GM04503 (cell line): Measurements from ENCODE around the gene ERAS.

ENCODE experiments used
- DNase-seq: peaks from one replicate; pipeline ENCODE4 v3.0.0-alpha.2; 2012; ENCODE audit warnings: low read depth

ERAS gene, protein sequence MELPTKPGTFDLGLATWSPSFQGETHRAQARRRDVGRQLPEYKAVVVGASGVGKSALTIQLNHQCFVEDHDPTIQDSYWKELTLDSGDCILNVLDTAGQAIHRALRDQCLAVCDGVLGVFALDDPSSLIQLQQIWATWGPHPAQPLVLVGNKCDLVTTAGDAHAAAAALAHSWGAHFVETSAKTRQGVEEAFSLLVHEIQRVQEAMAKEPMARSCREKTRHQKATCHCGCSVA

GRCh38 chrX:48826135-48826875, at the start of gene ERAS:
Gene ERAS, plus strand, starts transcription at chrX:48826513. Its CDS starts 2,611 bp downstream, at chrX:48829124.
- no peak for DNase-seq

DNA sequence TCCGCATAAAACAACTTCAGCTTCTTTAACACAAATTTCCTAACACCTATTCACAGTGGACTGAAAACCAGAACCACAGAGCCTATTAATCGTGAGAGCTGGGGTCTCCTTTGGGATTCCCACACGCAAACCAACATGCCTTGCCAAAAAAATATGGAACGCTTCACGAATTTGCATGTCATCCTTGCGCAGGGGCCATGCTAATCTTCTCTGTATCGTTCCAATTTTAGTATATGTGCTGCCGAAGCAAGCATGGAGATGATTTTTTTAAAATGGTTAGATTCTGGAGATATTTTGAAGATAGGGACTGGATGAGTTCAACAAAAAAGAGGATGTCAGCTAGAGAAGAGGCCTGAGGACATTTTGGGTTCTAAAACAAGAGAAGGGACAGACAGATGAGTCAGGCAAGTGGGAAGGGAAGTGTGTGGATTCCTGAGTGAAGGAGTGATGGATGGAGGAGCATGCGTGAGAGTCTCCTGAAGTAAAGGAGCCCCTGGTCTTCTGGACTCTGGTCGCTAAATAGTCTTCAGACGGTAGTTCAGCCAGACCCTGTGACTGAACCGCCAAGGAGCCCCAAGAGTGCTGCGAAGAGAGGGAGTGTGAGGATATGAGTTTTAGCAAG, 49.4 kb upstream of the ERAS start:
- no peak for DNase-seq

DNA sequence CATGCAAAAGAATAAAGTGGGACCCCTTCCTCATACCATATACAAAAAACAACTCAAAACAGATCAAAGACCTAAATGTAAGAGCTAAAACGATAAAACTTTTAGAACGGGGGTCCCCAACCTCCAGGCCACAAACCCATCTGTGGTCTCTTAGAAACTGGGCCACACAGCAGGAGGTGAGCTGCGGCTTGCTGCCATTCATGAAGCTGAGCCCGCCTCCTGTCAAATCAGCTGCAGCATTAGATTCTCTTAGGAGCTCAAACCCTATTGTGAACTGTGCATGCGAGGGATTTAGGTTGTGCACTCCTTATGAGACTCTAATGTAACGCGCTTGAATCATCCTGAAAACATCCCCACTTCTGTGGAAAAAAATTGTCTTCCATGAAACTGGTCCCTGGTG, 46.9 kb upstream of the ERAS start:
- DNase-seq = no peak

GRCh38 chrX:48781705-48782104, 44.6 kb upstream of the ERAS start:
- no peak for DNase-seq

- no peak for DNase-seq
These were observed 44.1 kb upstream of the ERAS start for GRCh38 chrX:48782216-48782615.

DNA sequence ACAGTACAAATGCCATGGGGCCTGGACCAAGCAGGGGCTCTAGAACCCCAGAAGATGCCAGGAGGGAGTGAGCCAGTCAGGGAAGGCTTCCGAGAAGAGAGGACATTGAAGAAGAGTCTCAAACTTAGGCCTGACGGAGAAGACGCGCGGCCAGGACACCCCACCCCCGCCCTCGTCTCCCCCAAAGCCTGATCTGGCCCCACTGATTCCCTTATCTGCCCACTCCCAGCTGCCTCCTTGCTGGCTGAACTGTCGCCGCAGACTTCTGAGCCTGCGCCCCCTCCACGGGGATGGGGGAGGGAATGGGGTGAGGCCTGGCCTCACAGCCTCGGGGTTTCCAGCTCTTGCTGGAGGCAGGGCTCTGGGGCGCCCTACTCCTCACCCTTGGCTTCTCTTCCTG, 43.5 kb upstream of the ERAS start:
- no peak for DNase-seq

GRCh38 chrX:48784726-48785125, 41.6 kb upstream of the ERAS start:
- DNase-seq = no peak

GRCh38 chrX:48785186-48785539, 41.1 kb upstream of the ERAS start:
- DNase-seq = no peak

DNA sequence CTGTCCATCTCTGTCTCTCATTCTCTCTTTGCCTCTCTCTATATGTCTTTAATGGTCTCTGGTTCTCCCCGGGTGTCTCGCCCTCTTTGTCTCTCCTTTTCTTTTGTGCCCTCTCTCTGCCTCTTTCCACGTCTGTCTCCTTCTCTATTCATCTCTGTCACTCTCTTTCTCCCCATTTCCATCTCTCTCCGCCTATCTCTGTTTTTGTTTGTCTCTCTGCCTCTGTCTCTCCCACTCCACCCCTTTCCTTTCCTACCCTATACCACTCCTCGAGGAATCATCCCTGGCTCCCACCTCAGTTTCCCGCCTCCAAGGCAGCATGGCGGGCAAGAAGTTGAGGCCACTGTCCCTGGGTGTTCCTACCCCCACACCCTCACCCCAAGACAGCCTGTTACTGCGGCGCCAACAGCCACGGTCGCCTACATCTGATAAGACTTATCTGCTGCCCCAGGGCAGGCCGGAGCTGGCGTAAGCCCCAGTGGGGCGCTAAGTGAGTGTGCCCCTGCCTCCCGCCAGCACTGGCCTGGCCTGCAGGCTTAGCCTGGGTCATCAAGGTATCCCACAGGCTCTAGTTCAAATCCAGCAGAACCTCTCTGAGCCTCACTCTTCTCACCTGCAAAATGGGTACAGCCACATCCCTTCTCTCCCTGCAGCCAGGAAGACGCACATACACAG, 40.6 kb upstream of the ERAS start:
- DNase-seq = no peak

DNA sequence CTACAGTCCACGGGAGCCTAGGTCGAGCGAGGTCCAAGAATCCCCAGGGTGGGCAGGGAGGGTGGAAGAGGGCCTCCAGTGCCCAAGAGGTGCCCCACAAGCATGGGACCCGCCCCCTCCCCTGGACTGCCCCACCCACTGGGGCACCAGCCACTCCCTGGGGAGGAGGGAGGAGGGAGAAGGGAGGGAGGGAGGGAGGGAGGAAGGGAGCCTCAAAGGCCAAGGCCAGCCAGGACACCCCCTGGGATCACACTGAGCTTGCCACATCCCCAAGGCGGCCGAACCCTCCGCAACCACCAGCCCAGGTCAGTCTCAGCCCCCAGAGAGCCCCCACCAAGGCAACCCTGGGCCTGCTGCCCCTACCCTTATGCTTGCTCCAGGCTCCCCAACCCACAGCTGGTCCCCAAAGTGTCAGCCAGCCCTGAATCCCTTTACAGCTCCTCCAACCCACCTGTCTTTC, 39.9 kb upstream of the ERAS start, which contains the start of gene GATA1:
Gene GATA1, plus strand, starts transcription at position 250 of the 460 bp plus-strand sequence. CDS start 4,520 bp downstream, outside the sequence.
- no peak for DNase-seq

DNA sequence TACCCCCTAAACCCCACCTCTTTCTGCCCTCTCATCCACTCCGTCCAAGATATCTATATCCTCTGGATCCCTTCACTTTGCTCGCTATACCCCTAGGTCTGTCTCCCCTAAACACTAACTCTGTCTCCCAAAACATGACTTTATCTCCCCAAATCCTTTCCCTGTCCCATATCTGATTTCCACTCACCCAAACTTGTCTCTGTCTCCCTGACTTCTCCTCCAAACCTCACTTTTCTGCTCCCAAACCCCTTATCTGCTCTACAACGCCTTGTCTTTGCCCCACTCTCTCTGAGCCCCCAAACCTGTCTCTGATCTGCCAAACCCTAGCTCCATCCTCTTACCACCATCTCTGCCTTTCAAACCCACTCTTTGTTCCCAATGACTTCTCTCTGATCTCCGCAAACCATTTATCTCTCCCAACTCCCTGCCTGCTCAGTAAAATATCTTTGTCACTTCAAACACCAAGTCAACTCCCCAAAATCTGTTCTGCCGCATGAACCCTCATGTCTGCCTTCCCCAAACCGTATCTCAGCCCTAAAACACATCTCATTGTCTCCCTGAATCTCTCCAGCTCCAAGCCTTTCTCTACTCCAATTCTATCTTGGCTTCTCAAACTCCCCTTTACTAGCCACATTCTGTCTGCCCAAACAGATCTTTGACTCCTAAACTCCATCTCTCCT, 39.3 kb upstream of the ERAS start:
- DNase-seq = no peak

- no peak for DNase-seq
These were observed 38.5 kb upstream of the ERAS start for GRCh38 chrX:48787505-48788443.

DNA sequence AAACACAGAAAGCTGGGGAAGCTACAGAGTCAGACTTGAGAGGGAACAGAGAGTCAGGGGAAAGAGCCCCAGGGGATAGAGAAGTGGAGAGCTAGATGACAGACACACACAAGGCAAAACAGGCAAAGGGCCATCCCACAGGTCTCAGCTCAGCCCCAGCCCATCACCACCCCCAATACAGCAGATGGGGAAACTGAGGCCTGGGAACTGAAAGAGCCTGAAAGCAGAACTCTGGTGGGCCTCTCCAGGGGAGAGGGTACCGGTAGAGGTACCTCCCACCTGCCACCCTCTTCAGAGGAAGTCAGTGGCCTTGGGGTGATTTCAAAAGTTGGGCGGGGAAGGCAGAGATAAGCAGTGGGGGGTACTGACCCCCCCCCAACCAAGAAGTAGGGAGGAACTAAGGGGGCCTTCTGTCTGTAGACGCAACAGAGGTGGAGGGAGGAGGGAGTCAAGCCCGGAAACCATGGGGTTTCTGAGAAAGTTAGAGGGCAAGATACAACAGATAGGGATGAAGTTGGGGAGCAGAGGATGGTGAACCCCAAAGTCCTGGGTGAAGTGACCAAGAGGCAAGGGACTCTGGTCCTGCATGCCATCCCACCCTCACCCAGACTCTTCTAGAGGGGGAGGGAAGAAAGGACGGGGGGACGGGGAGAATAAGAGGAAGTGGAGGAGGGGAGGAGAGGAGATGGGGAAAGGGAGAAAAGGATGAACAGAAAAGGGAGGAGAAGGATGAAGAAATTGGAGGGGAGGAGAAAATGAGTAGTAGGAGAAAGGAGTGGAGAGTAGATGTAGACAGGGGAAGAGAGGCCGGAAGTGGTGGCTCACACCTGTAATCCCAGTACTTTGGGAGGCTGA, 36.7 kb upstream of the ERAS start:
- DNase-seq = no peak

GRCh38 chrX:48790477-48790876, 35.8 kb upstream of the ERAS start:
- DNase-seq = no peak

GRCh38 chrX:48791063-48791820, 35.1 kb upstream of the ERAS start:
- DNase-seq = no peak

GRCh38 chrX:48792219-48792618, 34.1 kb upstream of the ERAS start:
- DNase-seq = no peak

DNA sequence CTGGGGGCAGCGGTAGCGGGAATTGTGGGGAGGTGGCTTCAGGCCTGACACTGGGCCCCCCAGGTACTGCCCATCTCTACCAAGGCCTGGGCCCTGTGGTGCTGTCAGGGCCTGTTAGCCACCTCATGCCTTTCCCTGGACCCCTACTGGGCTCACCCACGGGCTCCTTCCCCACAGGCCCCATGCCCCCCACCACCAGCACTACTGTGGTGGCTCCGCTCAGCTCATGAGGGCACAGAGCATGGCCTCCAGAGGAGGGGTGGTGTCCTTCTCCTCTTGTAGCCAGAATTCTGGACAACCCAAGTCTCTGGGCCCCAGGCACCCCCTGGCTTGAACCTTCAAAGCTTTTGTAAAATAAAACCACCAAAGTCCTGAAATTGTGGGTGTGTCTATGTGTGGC, 32.4 kb upstream of the ERAS start:
- DNase-seq = no peak

DNA sequence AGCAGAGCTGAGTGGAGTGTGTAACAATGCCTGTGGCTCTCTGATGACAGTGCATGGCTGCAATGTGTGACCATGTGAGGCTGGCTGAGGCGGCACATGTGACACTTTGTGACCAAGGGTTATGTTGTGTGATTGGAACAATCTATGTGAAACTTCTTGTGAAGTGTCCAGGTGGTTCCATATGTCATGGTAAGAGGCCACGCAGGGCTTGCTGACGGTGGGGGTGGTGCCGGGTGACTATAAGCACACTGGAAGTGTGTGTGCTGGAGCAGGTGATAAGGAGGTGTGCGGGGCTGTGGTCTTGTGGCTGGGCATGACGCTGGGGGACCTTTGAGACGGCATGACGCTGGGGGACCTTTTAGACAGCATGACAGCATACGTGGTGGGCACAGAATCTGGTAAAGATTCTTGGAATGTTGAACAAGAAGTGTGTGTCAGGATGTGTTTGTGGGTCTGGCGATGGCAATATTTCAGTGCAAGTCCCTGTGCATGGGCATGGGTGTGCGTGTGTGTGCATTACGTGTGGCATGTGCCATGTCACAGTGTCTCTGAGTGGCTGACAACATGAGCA, 31.9 kb upstream of the ERAS start:
- no peak for DNase-seq
